ENCODE results near the gene GPR39. TPM values are rescaled to one million over a fixed set of nuclear protein-coding genes. Genes with fewer than 3 reads are reported as not detected.

GPR39 gene
- total and polyA plus RNA-seq, 10 donors = 0.05 TPM; not detected in 9

DNA sequence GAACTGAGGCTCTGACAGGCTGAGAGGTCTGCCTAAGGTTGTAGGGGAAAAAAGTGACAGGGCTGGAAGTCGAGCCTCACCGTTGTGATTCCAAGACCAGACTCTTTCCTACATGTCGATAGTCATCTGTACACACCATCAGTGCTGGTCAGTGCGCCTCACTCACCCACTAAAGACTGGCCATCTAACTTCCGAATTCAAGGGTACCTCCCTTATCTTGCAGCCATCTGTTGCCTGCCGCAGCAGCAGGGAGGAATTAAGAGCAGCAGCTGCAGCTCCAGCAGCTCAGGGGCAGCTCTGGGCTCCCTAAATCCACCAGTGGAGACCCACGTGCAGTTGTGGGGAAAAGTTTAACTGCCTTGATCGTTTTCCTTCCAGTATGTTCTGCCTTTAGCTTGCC, 32.6 kb upstream of the GPR39 start:
- no peak for TF ChIP-seq CTCF (IDR thresholded peaks at IDR 0.05 in 8 of 11, conservative IDR thresholded peaks at IDR 0.05 in 3 of 11)
- no peak for TF ChIP-seq POLR2A (IDR thresholded peaks at IDR 0.05)
- intact Hi-C loops (cut with DNase I; ENCODE audit: low total_unique reads) = no loop called here
- WGBS, 5 donors = 14 to 29% (median 25%) methylated on average over 8 of the region's 8 CpGs

DNA sequence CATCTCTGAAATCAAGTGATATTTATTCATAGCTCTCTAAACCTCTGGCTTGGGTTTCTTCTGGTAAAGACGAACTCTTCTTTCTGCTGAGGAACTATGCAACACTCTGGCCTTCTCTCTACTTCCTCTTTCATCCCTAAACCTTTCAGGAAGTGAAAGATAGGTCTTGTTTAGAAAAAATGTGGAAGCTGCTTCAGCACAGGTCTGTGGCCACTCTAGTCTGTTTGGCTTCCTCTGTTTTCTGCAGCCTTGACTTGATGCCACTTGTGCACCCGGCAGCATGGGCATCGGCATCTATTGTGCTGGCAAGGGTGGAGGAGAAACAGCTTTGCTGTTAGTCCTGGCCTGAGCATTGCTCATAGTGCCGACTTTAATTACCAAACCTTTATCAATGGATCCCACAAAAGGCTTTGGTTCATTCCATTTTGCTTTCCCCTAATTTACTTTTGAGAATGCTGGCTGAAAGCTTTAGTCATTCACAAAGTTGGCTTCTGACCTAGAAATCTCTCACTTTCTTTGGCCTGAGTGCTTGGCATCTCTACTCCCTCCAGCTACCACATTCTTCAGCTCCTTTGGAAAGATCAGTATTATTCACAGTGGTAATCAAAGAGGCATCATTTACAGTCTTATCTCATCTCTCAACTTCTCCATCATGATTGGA, 32.0 kb upstream of the GPR39 start:
- TF ChIP-seq CTCF (IDR thresholded peaks at IDR 0.05 in 8 of 11, conservative IDR thresholded peaks at IDR 0.05 in 3 of 11) (no peak), POLR2A (IDR thresholded peaks at IDR 0.05) (no peak)
- Histone ChIP-seq H3K27me3 (replicated peaks in 1 of 7) (no peaks in the 10 kb centered on the region), H3K9me3 (peaks cover 0 to 26% (median 6%) of the 10 kb centered on the region in 8 donors), H3K4me1 (peaks cover 0 to 11% (median 4%) of the 10 kb centered on the region in 6 donors), H3K36me3 (no peaks in the 10 kb centered on the region), H3K4me3 (no peak overlapping the region), H3K27ac (no peak overlapping the region)
- 13 to 48% (median 26%) methylated on average over 4 of the region's 4 CpGs for WGBS, 5 donors
- DNase-seq = no peak
- intact Hi-C loops (cut with DNase I; ENCODE audit: low total_unique reads) = no loop called here

More for the DNA sequence above, 32.6 kb upstream of the GPR39 start:
- DNase-seq = no peak
- Histone ChIP-seq H3K27me3 (replicated peaks in 1 of 7) (no peaks in the 10 kb centered on the region), H3K27ac (no peak overlapping the region), H3K4me1 (peaks cover 0 to 11% (median 4%) of the 10 kb centered on the region in 6 donors), H3K36me3 (no peaks in the 10 kb centered on the region), H3K9me3 (peaks cover 0 to 30% (median 6%) of the 10 kb centered on the region in 8 donors), H3K4me3 (no peak overlapping the region)

- Histone ChIP-seq H3K36me3 (no peaks in the 10 kb centered on the region), H3K9me3 (peaks cover 0 to 7% (median 0%) of the 10 kb centered on the region in 8 donors), H3K27ac (no peak overlapping the region), H3K4me1 (peaks cover 0 to 11% (median 4%) of the 10 kb centered on the region in 6 donors), H3K4me3 (no peak overlapping the region), H3K27me3 (replicated peaks in 1 of 7) (no peaks in the 10 kb centered on the region)
- TF ChIP-seq CTCF (IDR thresholded peaks at IDR 0.05 in 8 of 11, conservative IDR thresholded peaks at IDR 0.05 in 3 of 11) = no peak
- intact Hi-C loops (cut with DNase I; ENCODE audit: low total_unique reads) = no loop called here
- 84 to 93% (median 87%) methylated on average over 1 of the region's 1 CpG for WGBS, 5 donors
- no peak for DNase-seq
Observed at GRCh38 chr2:132387126-132387525, 29.5 kb upstream of the GPR39 start.

DNA sequence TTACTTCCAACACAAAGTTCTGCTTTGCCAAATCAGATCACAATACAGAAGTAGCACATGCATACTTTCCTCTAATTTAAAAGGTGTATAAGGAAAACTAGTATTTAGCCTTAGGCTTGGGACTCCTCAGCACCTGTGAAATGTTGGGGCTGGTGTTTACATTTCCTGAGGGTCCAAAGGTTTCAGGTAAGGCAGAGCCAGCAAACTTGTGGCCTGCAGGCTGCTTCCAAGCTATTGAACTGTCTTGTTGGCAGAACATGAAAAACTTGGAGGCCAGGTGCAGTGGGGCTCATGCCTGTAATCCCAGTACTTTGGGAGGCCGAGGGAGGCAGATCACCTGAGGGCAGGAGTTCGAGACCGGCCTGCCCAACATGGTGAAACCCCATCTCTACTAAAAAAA, 26.5 kb upstream of the GPR39 start:
- intact Hi-C loops (cut with DNase I; ENCODE audit: low total_unique reads) = no loop called here
- TF ChIP-seq POLR2A (IDR thresholded peaks at IDR 0.05) (no peak), CTCF (IDR thresholded peaks at IDR 0.05 in 8 of 11, conservative IDR thresholded peaks at IDR 0.05 in 3 of 11) (no peak)
- Histone ChIP-seq H3K36me3 (no peaks in the 10 kb centered on the region), H3K27me3 (replicated peaks in 1 of 7) (no peaks in the 10 kb centered on the region), H3K4me3 (no peak overlapping the region), H3K9me3 (peaks cover 0 to 7% (median 0%) of the 10 kb centered on the region in 8 donors), H3K27ac (no peak overlapping the region), H3K4me1 (no peaks in the 10 kb centered on the region)
- DNase-seq = no peak
- 87 to 95% (median 90%) methylated on average over 3 of the region's 3 CpGs for WGBS, 5 donors

Measured in spleen (tissue), 11 donors.